GM20000 (cell line): Measurements from ENCODE around the gene STYK1.

Experiments used
- DNase-seq: peaks from one replicate; pipeline ENCODE4 v3.0.0; 2012; ENCODE audit warnings: low spot score
- CTCF ChIP-seq: IDR thresholded peaks from 2 replicates; pipeline ENCODE4 v1.5.1; 2012; ENCODE audit warnings: mild to moderate bottlenecking, control low read depth; ENCODE audit errors: extremely low read depth, missing control alignments

STYK1 gene

GRCh38 chr12:10636611-10637010, 37.2 kb downstream of the STYK1 start:
- no peak for TF ChIP-seq CTCF

GRCh38 chr12:10636124-10636523, 37.7 kb downstream of the STYK1 start:
- TF ChIP-seq CTCF = no peak
- DNase-seq = no peak

More at GRCh38 chr12:10636611-10637010, 37.2 kb downstream of the STYK1 start:
- no peak for DNase-seq

- no peak for TF ChIP-seq CTCF
These were observed 38.5 kb downstream of the STYK1 start for GRCh38 chr12:10635306-10635705.

GRCh38 chr12:10634427-10634826, 39.4 kb downstream of the STYK1 start:
- no peak for TF ChIP-seq CTCF
- no peak for DNase-seq

More at GRCh38 chr12:10635306-10635705, 38.5 kb downstream of the STYK1 start:
- no peak for DNase-seq

- no peak for TF ChIP-seq CTCF
- DNase-seq = no peak
These were observed 40.3 kb downstream of the STYK1 start for GRCh38 chr12:10633541-10633940.

GRCh38 chr12:10632226-10632625, 41.6 kb downstream of the STYK1 start:
- no peak for TF ChIP-seq CTCF
- no peak for DNase-seq

GRCh38 chr12:10624605-10625004, 49.2 kb downstream of the STYK1 start:
- TF ChIP-seq CTCF = no peak
- DNase-seq = no peak
